ENCODE data around the gene HSD3B7. TPM values are rescaled to one million over a fixed set of nuclear protein-coding genes. Genes with fewer than 3 reads are reported as not detected.

HSD3B7 gene
- total and polyA plus RNA-seq, 2 of the 4 experiments (the other 2 are of a cell fraction), result 8.5 to 11.3 TPM

GRCh38 chr16:30980434-30980833 is 4.6 kb upstream of the HSD3B7 start:
- no peak overlapping the region for H3K4me2 ChIP-seq (ENCODE audit: low read depth, low read length)
- no peak overlapping the region for H2AK5ac ChIP-seq (ENCODE audit: low read depth, low read length)
- no peak overlapping the region for H2BK120ac ChIP-seq (ENCODE audit: low read depth, low read length)
- ChIA-PET CTCF (no interaction called here), POLR2A (ENCODE audit: unreplicated experiment) (no interaction called here)
- intact Hi-C loops (cut with micrococcal nuclease) (no loop called here), dilution Hi-C loops (cut with HindIII; ENCODE audit: low sequenced_read_pairs, unreplicated experiment) (no loop called here), in situ Hi-C loops (cut with MboI; ENCODE audit: low sequenced_read_pairs) (loop anchor here (10.0 to 25.0 kb wide), 3 partner anchors 104 to 884 kb away; partner anchors contain the start of gene PRSS53)
- WGBS, 2 experiments (ENCODE audit: extremely low coverage in 2 of 2, insufficient read length in 1 of 2), result 98% methylated on average over 11 of the region's 29 CpGs; no CpG with 5 or more reads in 1 of the 2 experiments
- no peaks in the 10 kb centered on the region; the same call in 1 of the 2 replicates for H3K9me1 ChIP-seq (ENCODE audit: insufficient read depth, low read length)
- no peak overlapping the region for H3K14ac ChIP-seq (replicated peaks; ENCODE audit: low read depth, low read length)
- H3K56ac ChIP-seq (ENCODE audit: extremely low read depth, insufficient read depth, low read length), result no peak overlapping the region
- no peak overlapping the region for H2BK20ac ChIP-seq (ENCODE audit: low read depth, low read length)
- BruUV-seq (replicated peaks), result no TSS peak
- H4K20me1 ChIP-seq (ENCODE audit: insufficient read depth, low read length), result no peaks in the 10 kb centered on the region; the same call in 1 of the 2 replicates
- H3K9me3 ChIP-seq (ENCODE audit: control insufficient read depth, insufficient read depth, low read length), result no peaks in the 10 kb centered on the region
- no peaks in the 10 kb centered on the region for H3K27me3 ChIP-seq (ENCODE audit: control insufficient read depth, insufficient read depth, low read length)
- no peak overlapping the region for H4K5ac ChIP-seq (ENCODE audit: low read depth, low read length)
- peaks cover 8 to 17% of the 10 kb centered on the region in 2 experiments; a peak in 3 of 4 replicates for H3K79me1 ChIP-seq (ENCODE audit: low read depth in 1 of 2, low read length in 2 of 2)
- H2BK15ac ChIP-seq (ENCODE audit: low read depth, low read length), result no peak overlapping the region
- DNase-seq, result no peak
- H2AK9ac ChIP-seq (replicated peaks; ENCODE audit: low read depth, low read length, poor library complexity), result no peak overlapping the region
- H3K4ac ChIP-seq (ENCODE audit: low read depth, low read length), result no peak overlapping the region
- H4K91ac ChIP-seq (ENCODE audit: insufficient read depth, low read depth, low read length), result no peak overlapping the region
- ATAC-seq (ENCODE audit: low read depth), result no peak
- no peak overlapping the region for H3K23ac ChIP-seq (ENCODE audit: low read depth, low read length)
- peaks cover 65% of the 10 kb centered on the region for H3K36me3 ChIP-seq (ENCODE audit: control insufficient read depth, insufficient read depth, low read length)
- peaks cover 4% of the 10 kb centered on the region for H3K4me1 ChIP-seq (ENCODE audit: control insufficient read depth, insufficient read depth, low read length)
- no peak overlapping the region for H2AFZ ChIP-seq (replicated peaks; ENCODE audit: low read length, poor library complexity)
- no peak overlapping the region for H4K8ac ChIP-seq (ENCODE audit: low read depth in 2 of 2, low read length in 2 of 2)
- no peak overlapping the region for H3K18ac ChIP-seq (ENCODE audit: low read depth, low read length)
- H3K27ac ChIP-seq (ENCODE audit: insufficient read depth, low read length), result no peak overlapping the region
- H2BK5ac ChIP-seq (ENCODE audit: low read depth, low read length, poor library complexity, severe bottlenecking), result no peak overlapping the region
- no peak overlapping the region for H3K9ac ChIP-seq (ENCODE audit: low read depth, low read length)
- H3K4me3 ChIP-seq (ENCODE audit: insufficient read depth, low read depth, low read length), result no peak overlapping the region
- TF ChIP-seq RCOR1 (IDR thresholded peaks at IDR 0.05; ENCODE audit: insufficient replicate concordance, low read length), result no peak
- no peak for TF ChIP-seq ELK1 (IDR thresholded peaks at IDR 0.05; ENCODE audit: borderline replicate concordance, low read depth, low read length)
- TF ChIP-seq CEBPB (IDR thresholded peaks at IDR 0.05; ENCODE audit: low read depth, low read length), result no peak
- TF ChIP-seq POLR2A (IDR thresholded peaks at IDR 0.05; ENCODE audit: low read depth, low read length), result no peak
- no peak for TF ChIP-seq CHD1 (IDR thresholded peaks at IDR 0.05; ENCODE audit: low read depth, low read length)
- no peak for TF ChIP-seq RFX5 (IDR thresholded peaks at IDR 0.05; ENCODE audit: low read depth, low read length)
- no peak for TF ChIP-seq FOS (IDR thresholded peaks at IDR 0.05; ENCODE audit: low read depth, low read length)
- no peak for TF ChIP-seq BHLHE40 (IDR thresholded peaks at IDR 0.05; ENCODE audit: low read depth, low read length)
